Daoy (cell line): Measurements from ENCODE around the gene JADE2. TPM values are rescaled to one million over a fixed set of nuclear protein-coding genes. Genes with fewer than 3 reads are reported as not detected.

Source experiments
- DNase-seq: peaks from one replicate; pipeline ENCODE4 v3.0.0-alpha.2; 2015; ENCODE audit warnings: low read depth
- total RNA-seq: library from RNA; depleted of rRNA; stranded (reverse); fragments of >200 nt; shearing (Covaris generic); gene quantifications from 2 replicates; pipeline ENCODE4 v1.2.3, GENCODE V29; 2014

The JADE2 gene
- total RNA-seq, 1 experiment from 2014 or later, result 21.1 TPM

- no peak for DNase-seq
Measured at GRCh38 chr5:134570365-134570758, 44.9 kb downstream of the JADE2 start.

- no peak for DNase-seq
Measured at GRCh38 chr5:134570886-134571285, 45.4 kb downstream of the JADE2 start.

GRCh38 chr5:134571693-134572405, 46.4 kb downstream of the JADE2 start:
- DNase-seq, result no peak

- no peak for DNase-seq
Measured at GRCh38 chr5:134572811-134573210, 47.3 kb downstream of the JADE2 start.

- DNase-seq, result no peak
Measured at GRCh38 chr5:134574521-134574920, 49.1 kb downstream of the JADE2 start.

GRCh38 chr5:134575316-134575715, 49.8 kb downstream of the JADE2 start:
- DNase-seq, result no peak

- DNase-seq, result no peak
Measured at GRCh38 chr5:134576386-134577021, 51.0 kb downstream of the JADE2 start.

- DNase-seq, result peak; percentile 82
Measured at GRCh38 chr5:134577022-134577795, 51.7 kb downstream of the JADE2 start.

- peak; percentile 78 for DNase-seq
Measured at GRCh38 chr5:134577796-134578577, 52.5 kb downstream of the JADE2 start.

- no peak for DNase-seq
Measured at GRCh38 chr5:134578578-134579283, 53.3 kb downstream of the JADE2 start.

- DNase-seq, result no peak
Measured at GRCh38 chr5:134579284-134579771, 53.9 kb downstream of the JADE2 start.

GRCh38 chr5:134580001-134580460, 54.6 kb downstream of the JADE2 start:
- DNase-seq, result no peak

- DNase-seq, result no peak
Measured at GRCh38 chr5:134581241-134581981, 55.9 kb downstream of the JADE2 start.

- no peak for DNase-seq
Measured at GRCh38 chr5:134582281-134582680, 56.8 kb downstream of the JADE2 start.

- DNase-seq, result no peak
Measured at GRCh38 chr5:134582941-134583340, 57.5 kb downstream of the JADE2 start.

- no peak for DNase-seq
Measured at GRCh38 chr5:134583766-134584165, 58.3 kb downstream of the JADE2 start.

GRCh38 chr5:134584662-134585061, 59.2 kb downstream of the JADE2 start:
- no peak for DNase-seq

- no peak for DNase-seq
Measured at GRCh38 chr5:134585966-134586365, 60.5 kb downstream of the JADE2 start.

GRCh38 chr5:134586866-134587524, 61.5 kb downstream of the JADE2 start:
- peak; percentile 76 for DNase-seq
